ENCODE measurements around the gene CCHCR1. TPM values are rescaled to one million over a fixed set of nuclear protein-coding genes. Genes with fewer than 3 reads are reported as not detected.
"Not testable (repeated sequence)": the region's sequence is repeated elsewhere in the genome, so short reads cannot be mapped to it uniquely, and the experiment has no call there.

The CCHCR1 gene
- total RNA-seq, 2 experiments from 2014 or later, result 40.0 to 44.5 TPM

- CTCF ChIA-PET, result no interaction called here
- Mint-ChIP-seq H3K36me3 (ENCODE audit: low read depth) (no peaks in the 10 kb centered on the region), H3K4me1 (ENCODE audit: low read depth) (peaks cover 12% of the 10 kb centered on the region), H3K4me3 (no peak overlapping the region), H3K9me3 (no peaks in the 10 kb centered on the region), H3K27ac (no peak overlapping the region), H3K27me3 (ENCODE audit: low read depth) (no peaks in the 10 kb centered on the region)
- intact Hi-C loops (cut with micrococcal nuclease), result no loop called here
- DNase-seq, result no peak
Measured at GRCh38 chr6:31179042-31179386, 21.4 kb upstream of the CCHCR1 start.

GRCh38 chr6:31178143-31179041, 20.8 kb upstream of the CCHCR1 start:
- CTCF ChIA-PET, result no interaction called here
- Mint-ChIP-seq H3K27me3 (ENCODE audit: low read depth) (no peaks in the 10 kb centered on the region), H3K4me3 (no peak overlapping the region), H3K36me3 (ENCODE audit: low read depth) (no peaks in the 10 kb centered on the region), H3K4me1 (ENCODE audit: low read depth) (peaks cover 12% of the 10 kb centered on the region), H3K27ac (peak overlapping the region; percentile 16), H3K9me3 (no peaks in the 10 kb centered on the region)
- no peak for DNase-seq
- intact Hi-C loops (cut with micrococcal nuclease), result no loop called here

GRCh38 chr6:31175971-31176370, 18.4 kb upstream of the CCHCR1 start:
- H3K27ac Mint-ChIP-seq, result no peak overlapping the region
- intact Hi-C loops (cut with micrococcal nuclease), result no loop called here

GRCh38 chr6:31174378-31174777, 16.8 kb upstream of the CCHCR1 start:
- DNase-seq, result no peak
- no peak overlapping the region for H3K4me3 Mint-ChIP-seq
- no peaks in the 10 kb centered on the region for H3K27me3 Mint-ChIP-seq (ENCODE audit: low read depth)
- intact Hi-C loops (cut with micrococcal nuclease), result no loop called here
- peaks cover 9% of the 10 kb centered on the region for H3K4me1 Mint-ChIP-seq (ENCODE audit: low read depth)
- CTCF ChIA-PET, result no interaction called here
- H3K36me3 Mint-ChIP-seq (ENCODE audit: low read depth), result no peaks in the 10 kb centered on the region
- no peaks in the 10 kb centered on the region for H3K9me3 Mint-ChIP-seq
- no peak overlapping the region for H3K27ac Mint-ChIP-seq

More at GRCh38 chr6:31175971-31176370, 18.4 kb upstream of the CCHCR1 start:
- Mint-ChIP-seq H3K4me1 (ENCODE audit: low read depth) (peaks cover 12% of the 10 kb centered on the region), H3K27me3 (ENCODE audit: low read depth) (no peaks in the 10 kb centered on the region), H3K4me3 (no peak overlapping the region), H3K36me3 (ENCODE audit: low read depth) (no peaks in the 10 kb centered on the region), H3K9me3 (no peaks in the 10 kb centered on the region)
- CTCF ChIA-PET, result no interaction called here
- DNase-seq, result no peak

GRCh38 chr6:31173406-31173805, 15.8 kb upstream of the CCHCR1 start:
- no peaks in the 10 kb centered on the region for H3K4me1 Mint-ChIP-seq (ENCODE audit: low read depth)
- no peak overlapping the region for H3K4me3 Mint-ChIP-seq
- no peak for DNase-seq
- intact Hi-C loops (cut with micrococcal nuclease), result no loop called here
- no peaks in the 10 kb centered on the region for H3K27me3 Mint-ChIP-seq (ENCODE audit: low read depth)
- no peaks in the 10 kb centered on the region for H3K9me3 Mint-ChIP-seq
- no peaks in the 10 kb centered on the region for H3K36me3 Mint-ChIP-seq (ENCODE audit: low read depth)
- H3K27ac Mint-ChIP-seq, result no peak overlapping the region
- CTCF ChIA-PET, result no interaction called here

- Mint-ChIP-seq H3K36me3 (ENCODE audit: low read depth) (no peaks in the 10 kb centered on the region), H3K9me3 (no peaks in the 10 kb centered on the region), H3K4me1 (ENCODE audit: low read depth) (no peaks in the 10 kb centered on the region), H3K27me3 (ENCODE audit: low read depth) (no peaks in the 10 kb centered on the region), H3K27ac (no peak overlapping the region), H3K4me3 (no peak overlapping the region)
- intact Hi-C loops (cut with micrococcal nuclease), result no loop called here
- CTCF ChIA-PET, result no interaction called here
- no peak for DNase-seq
Measured at GRCh38 chr6:31172973-31173384, 15.4 kb upstream of the CCHCR1 start.

- H3K4me3 Mint-ChIP-seq, result no peak overlapping the region
- no peaks in the 10 kb centered on the region for H3K36me3 Mint-ChIP-seq (ENCODE audit: low read depth)
- intact Hi-C loops (cut with micrococcal nuclease), result no loop called here
- H3K9me3 Mint-ChIP-seq, result no peaks in the 10 kb centered on the region
- CTCF ChIA-PET, result no interaction called here
- no peak for DNase-seq
- H3K4me1 Mint-ChIP-seq (ENCODE audit: low read depth), result no peaks in the 10 kb centered on the region
- no peak overlapping the region for H3K27ac Mint-ChIP-seq
- H3K27me3 Mint-ChIP-seq (ENCODE audit: low read depth), result no peaks in the 10 kb centered on the region
Measured at GRCh38 chr6:31171931-31172905, 14.6 kb upstream of the CCHCR1 start.

- DNase-seq, result no peak
- Mint-ChIP-seq H3K9me3 (no peaks in the 10 kb centered on the region), H3K27me3 (ENCODE audit: low read depth) (no peaks in the 10 kb centered on the region), H3K36me3 (ENCODE audit: low read depth) (no peaks in the 10 kb centered on the region), H3K4me3 (no peak overlapping the region), H3K27ac (no peak overlapping the region), H3K4me1 (ENCODE audit: low read depth) (no peaks in the 10 kb centered on the region)
- intact Hi-C loops (cut with micrococcal nuclease), result no loop called here
- CTCF ChIA-PET, result no interaction called here
Measured at GRCh38 chr6:31170987-31171671, 13.5 kb upstream of the CCHCR1 start.

GRCh38 chr6:31170600-31170881, 12.9 kb upstream of the CCHCR1 start, which contains the start of gene POU5F1:
Gene POU5F1 (minus strand): TSS chr6:31170682. CDS start chr6:31170620, 62 bp downstream.
- Mint-ChIP-seq H3K36me3 (ENCODE audit: low read depth) (no peaks in the 10 kb centered on the region), H3K4me3 (no peak within 1 kb of the TSS), H3K9me3 (no peaks in the 10 kb centered on the region), H3K27ac (no peak within 1 kb of the TSS), H3K27me3 (ENCODE audit: low read depth) (no peaks in the 10 kb centered on the region), H3K4me1 (ENCODE audit: low read depth) (no peaks in the 10 kb centered on the region)
- intact Hi-C loops (cut with micrococcal nuclease), result no loop called here
- DNase-seq, result no peak
- CTCF ChIA-PET, result no interaction called here

- H3K27me3 Mint-ChIP-seq (ENCODE audit: low read depth); H3K36me3 Mint-ChIP-seq (ENCODE audit: low read depth); H3K27ac Mint-ChIP-seq; DNase-seq; CTCF ChIA-PET; intact Hi-C loops (cut with micrococcal nuclease); H3K4me1 Mint-ChIP-seq (ENCODE audit: low read depth); H3K4me3 Mint-ChIP-seq; H3K9me3 Mint-ChIP-seq: not testable (repeated sequence)
Measured at GRCh38 chr6:31169858-31170599, 12.4 kb upstream of the CCHCR1 start.

GRCh38 chr6:31169123-31169857, 11.7 kb upstream of the CCHCR1 start:
- Mint-ChIP-seq H3K4me3 (no peak overlapping the region), H3K36me3 (ENCODE audit: low read depth) (no peaks in the 10 kb centered on the region), H3K27me3 (ENCODE audit: low read depth) (no peaks in the 10 kb centered on the region), H3K4me1 (ENCODE audit: low read depth) (peaks cover 7% of the 10 kb centered on the region), H3K9me3 (no peaks in the 10 kb centered on the region), H3K27ac (no peak overlapping the region)
- CTCF ChIA-PET, result no interaction called here
- intact Hi-C loops (cut with micrococcal nuclease), result no loop called here
- DNase-seq, result no peak
